T-helper 9 cell (primary cell): Measurements from ENCODE around the gene CLASP2.
"Not testable (repeated sequence)": the region's sequence is repeated elsewhere in the genome, so short reads cannot be mapped to it uniquely, and the experiment has no call there.

Source experiments
- DNase-seq: peaks from one replicate; pipeline ENCODE4 v3.0.0-alpha.2; 2020

The CLASP2 gene

DNA sequence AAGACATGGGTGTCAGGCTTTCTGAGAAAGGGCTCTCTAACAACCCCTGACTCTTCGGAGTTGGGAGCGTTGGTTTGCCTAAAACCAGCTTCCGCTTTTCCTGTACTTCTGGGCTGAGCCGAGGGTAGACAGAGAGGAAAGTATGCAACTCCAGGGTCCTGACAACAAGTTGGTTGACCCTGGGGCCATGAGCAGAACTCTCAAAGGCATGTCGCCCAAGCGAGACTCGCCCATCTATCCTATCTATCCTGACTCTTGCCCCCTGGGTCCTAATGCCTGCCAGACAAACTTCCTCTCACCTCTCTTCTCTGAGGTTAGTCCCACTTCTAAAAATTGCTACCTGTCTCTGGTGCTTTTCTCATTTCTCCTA is 270.8 kb downstream of the CLASP2 start:
- not testable (repeated sequence) for DNase-seq
